OCI-LY3 (cell line): ENCODE measurements around the gene VPS35.

ENCODE experiments used
- CTCF ChIP-seq: fragments of 200-600, 300-600 bp; sonication (generic); IDR thresholded peaks from 2 replicates; pipeline ENCODE4 v1.5.1; 2014; ENCODE audit warnings: antibody characterized with exemption, low read length, low read depth
- EZH2phosphoT487 ChIP-seq: fragments of 200-600 bp; shearing (Covaris generic); IDR thresholded peaks from 2 replicates; pipeline ENCODE4 v1.6.1; 2018; ENCODE audit warnings: antibody characterized with exemption, mixed run types, low read depth

GRCh38 chr16:46629331-46630219 lies 59.4 kb downstream of the VPS35 start:
- peak; percentile 45 for TF ChIP-seq CTCF
- TF ChIP-seq EZH2phosphoT487 = no peak
